ENCODE data around the gene ZNF652. TPM values are rescaled to one million over a fixed set of nuclear protein-coding genes. Genes with fewer than 3 reads are reported as not detected.
A peak's percentile ranks its signal among the peaks of the same experiment; 100 is the strongest.

The ZNF652 gene
- 1 to 10 TPM; 2.8 to 3.2 (median 3.1) TPM for total RNA-seq

GRCh38 chr17:49361902-49362722 lies at the start of gene ZNF652:
TSS of gene ZNF652 (minus strand) at chr17:49362250. CDS start at chr17:49317725, 44,525 bp downstream.
- H3K4me1 Mint-ChIP-seq (ENCODE audit: low read depth): peaks cover 56% of the 10 kb centered on the region
- H3K4me3 Mint-ChIP-seq: peak within 1 kb of the TSS; percentile 92
- peaks cover 2% of the 10 kb centered on the region for H3K36me3 Mint-ChIP-seq (ENCODE audit: insufficient read depth)
- H3K9me3 Mint-ChIP-seq: no peaks in the 10 kb centered on the region
- DNase-seq (peak; percentile 95), ATAC-seq (peak; percentile 58 to 64)
- H3K27me3 Mint-ChIP-seq (ENCODE audit: low read depth): no peaks in the 10 kb centered on the region

GRCh38 chr17:49409066-49409465 lies 47.0 kb upstream of the ZNF652 start:
- Mint-ChIP-seq H3K36me3 (ENCODE audit: insufficient read depth) (peaks cover 62% of the 10 kb centered on the region), H3K4me3 (no peak overlapping the region), H3K9me3 (no peaks in the 10 kb centered on the region), H3K4me1 (ENCODE audit: low read depth) (peaks cover 37% of the 10 kb centered on the region), H3K27me3 (ENCODE audit: low read depth) (no peaks in the 10 kb centered on the region)
- ATAC-seq: no peak
- no peak for DNase-seq

- no peaks in the 10 kb centered on the region for H3K9me3 Mint-ChIP-seq
- ATAC-seq: peak; percentile 99 to 100
- peaks cover 44% of the 10 kb centered on the region for H3K4me1 Mint-ChIP-seq (ENCODE audit: low read depth)
- H3K27me3 Mint-ChIP-seq (ENCODE audit: low read depth): no peaks in the 10 kb centered on the region
- H3K36me3 Mint-ChIP-seq (ENCODE audit: insufficient read depth): peaks cover 69% of the 10 kb centered on the region
- peak; percentile 80 for DNase-seq
- no peak overlapping the region for H3K4me3 Mint-ChIP-seq
Measured at GRCh38 chr17:49407981-49408501, 46.0 kb upstream of the ZNF652 start.

- ATAC-seq (no peak), DNase-seq (no peak)
- Mint-ChIP-seq H3K9me3 (no peaks in the 10 kb centered on the region), H3K27me3 (ENCODE audit: low read depth) (no peaks in the 10 kb centered on the region), H3K36me3 (ENCODE audit: insufficient read depth) (peaks cover 75% of the 10 kb centered on the region), H3K4me3 (no peak overlapping the region), H3K4me1 (ENCODE audit: low read depth) (peaks cover 47% of the 10 kb centered on the region)
Measured at GRCh38 chr17:49407086-49407485, 45.0 kb upstream of the ZNF652 start.

GRCh38 chr17:49406421-49407061 lies 44.5 kb upstream of the ZNF652 start:
- Mint-ChIP-seq H3K4me3 (no peak overlapping the region), H3K36me3 (ENCODE audit: insufficient read depth) (peaks cover 70% of the 10 kb centered on the region), H3K27me3 (ENCODE audit: low read depth) (no peaks in the 10 kb centered on the region), H3K9me3 (no peaks in the 10 kb centered on the region), H3K4me1 (ENCODE audit: low read depth) (peaks cover 42% of the 10 kb centered on the region)
- ATAC-seq (no peak), DNase-seq (no peak)

- peaks cover 61% of the 10 kb centered on the region for H3K36me3 Mint-ChIP-seq (ENCODE audit: insufficient read depth)
Measured at GRCh38 chr17:49404906-49405305, 42.9 kb upstream of the ZNF652 start.

GRCh38 chr17:49404361-49404760 lies 42.3 kb upstream of the ZNF652 start:
- Mint-ChIP-seq H3K4me3 (no peak overlapping the region), H3K9me3 (no peaks in the 10 kb centered on the region), H3K27me3 (ENCODE audit: low read depth) (no peaks in the 10 kb centered on the region), H3K4me1 (ENCODE audit: low read depth) (peaks cover 40% of the 10 kb centered on the region), H3K36me3 (ENCODE audit: insufficient read depth) (peaks cover 62% of the 10 kb centered on the region)
- no peak for ATAC-seq
- no peak for DNase-seq

More at GRCh38 chr17:49404906-49405305, 42.9 kb upstream of the ZNF652 start:
- H3K4me3 Mint-ChIP-seq: no peak overlapping the region
- ATAC-seq (no peak), DNase-seq (no peak)
- H3K9me3 Mint-ChIP-seq: no peaks in the 10 kb centered on the region
- no peaks in the 10 kb centered on the region for H3K27me3 Mint-ChIP-seq (ENCODE audit: low read depth)
- peaks cover 40% of the 10 kb centered on the region for H3K4me1 Mint-ChIP-seq (ENCODE audit: low read depth)

GRCh38 chr17:49403514-49404289 lies 41.7 kb upstream of the ZNF652 start:
- H3K27me3 Mint-ChIP-seq (ENCODE audit: low read depth): no peaks in the 10 kb centered on the region
- H3K4me1 Mint-ChIP-seq (ENCODE audit: low read depth): peaks cover 34% of the 10 kb centered on the region
- DNase-seq (no peak), ATAC-seq (no peak)
- no peak overlapping the region for H3K4me3 Mint-ChIP-seq
- no peaks in the 10 kb centered on the region for H3K9me3 Mint-ChIP-seq
- H3K36me3 Mint-ChIP-seq (ENCODE audit: insufficient read depth): peaks cover 56% of the 10 kb centered on the region

- H3K36me3 Mint-ChIP-seq (ENCODE audit: insufficient read depth): peaks cover 48% of the 10 kb centered on the region
- no peak for DNase-seq
- ATAC-seq: no peak
- H3K4me1 Mint-ChIP-seq (ENCODE audit: low read depth): peaks cover 25% of the 10 kb centered on the region
- no peaks in the 10 kb centered on the region for H3K9me3 Mint-ChIP-seq
- H3K4me3 Mint-ChIP-seq: no peak overlapping the region
- H3K27me3 Mint-ChIP-seq (ENCODE audit: low read depth): no peaks in the 10 kb centered on the region
Measured at GRCh38 chr17:49402706-49403105, 40.7 kb upstream of the ZNF652 start.

- ATAC-seq (no peak), DNase-seq (no peak)
- H3K4me3 Mint-ChIP-seq: no peak overlapping the region
- H3K4me1 Mint-ChIP-seq (ENCODE audit: low read depth): peaks cover 25% of the 10 kb centered on the region
- no peaks in the 10 kb centered on the region for H3K9me3 Mint-ChIP-seq
- peaks cover 43% of the 10 kb centered on the region for H3K36me3 Mint-ChIP-seq (ENCODE audit: insufficient read depth)
- no peaks in the 10 kb centered on the region for H3K27me3 Mint-ChIP-seq (ENCODE audit: low read depth)
Measured at GRCh38 chr17:49401971-49402611, 40.0 kb upstream of the ZNF652 start.

- Mint-ChIP-seq H3K27me3 (ENCODE audit: low read depth) (no peaks in the 10 kb centered on the region), H3K9me3 (no peaks in the 10 kb centered on the region), H3K36me3 (ENCODE audit: insufficient read depth) (peaks cover 25% of the 10 kb centered on the region), H3K4me1 (ENCODE audit: low read depth) (peaks cover 19% of the 10 kb centered on the region), H3K4me3 (no peak overlapping the region)
- no peak for ATAC-seq
- DNase-seq: no peak
Measured at GRCh38 chr17:49399995-49400394, 37.9 kb upstream of the ZNF652 start.

- Mint-ChIP-seq H3K4me1 (ENCODE audit: low read depth) (peaks cover 18% of the 10 kb centered on the region), H3K4me3 (no peak overlapping the region), H3K36me3 (ENCODE audit: insufficient read depth) (peaks cover 6% of the 10 kb centered on the region), H3K27me3 (ENCODE audit: low read depth) (no peaks in the 10 kb centered on the region), H3K9me3 (no peaks in the 10 kb centered on the region)
- no peak for ATAC-seq
- no peak for DNase-seq
Measured at GRCh38 chr17:49397586-49397985, 35.5 kb upstream of the ZNF652 start.

GRCh38 chr17:49393491-49394255 lies 31.6 kb upstream of the ZNF652 start:
- Mint-ChIP-seq H3K9me3 (no peaks in the 10 kb centered on the region), H3K27me3 (ENCODE audit: low read depth) (no peaks in the 10 kb centered on the region), H3K36me3 (ENCODE audit: insufficient read depth) (no peaks in the 10 kb centered on the region), H3K4me1 (ENCODE audit: low read depth) (peaks cover 44% of the 10 kb centered on the region), H3K4me3 (no peak overlapping the region)
- DNase-seq (no peak), ATAC-seq (no peak)
